GM13976 (cell line): Measurements from ENCODE around the gene DUSP16.

Experiments used
- DNase-seq: peaks from one replicate; pipeline ENCODE4 v3.0.0; 2012; ENCODE audit warnings: low spot score
- CTCF ChIP-seq: IDR thresholded peaks from 2 replicates; pipeline ENCODE4 v1.5.1; 2012; ENCODE audit warnings: borderline replicate concordance, mild to moderate bottlenecking; ENCODE audit not compliant: insufficient read depth; ENCODE audit errors: extremely low read depth, missing control alignments, control extremely low read depth
- in situ Hi-C: fragments of 300-500 bp; cut with MboI; formaldehyde crosslinking; loops from one replicate; pipeline ENCODE4 v1.12.0; 2022; ENCODE audit warnings: low sequenced_read_pairs, mixed read lengths, inconsistent platforms; ENCODE audit not compliant: unreplicated experiment

Gene DUSP16

DNA sequence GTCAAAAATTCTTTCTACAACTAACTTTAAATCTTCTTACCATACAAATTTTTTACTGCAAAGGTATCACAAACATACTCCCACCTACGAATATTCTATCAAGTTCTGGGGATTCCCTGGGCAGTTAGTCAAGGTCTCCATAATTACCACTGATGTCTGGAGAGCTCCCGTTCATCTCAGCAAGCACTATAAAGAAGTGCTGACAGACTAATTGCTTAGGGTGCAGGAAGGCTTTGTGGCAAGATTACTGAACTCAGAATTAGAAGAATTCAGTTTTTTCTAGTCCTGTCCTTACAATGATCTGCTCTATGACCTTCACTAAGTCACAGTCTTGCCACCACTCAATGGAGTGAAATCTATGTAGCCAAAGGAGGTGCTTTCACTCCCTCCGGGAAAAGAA, 61.5 kb downstream of the DUSP16 start:
- TF ChIP-seq CTCF: no peak
- in situ Hi-C loops: no loop called here
- DNase-seq: no peak

DNA sequence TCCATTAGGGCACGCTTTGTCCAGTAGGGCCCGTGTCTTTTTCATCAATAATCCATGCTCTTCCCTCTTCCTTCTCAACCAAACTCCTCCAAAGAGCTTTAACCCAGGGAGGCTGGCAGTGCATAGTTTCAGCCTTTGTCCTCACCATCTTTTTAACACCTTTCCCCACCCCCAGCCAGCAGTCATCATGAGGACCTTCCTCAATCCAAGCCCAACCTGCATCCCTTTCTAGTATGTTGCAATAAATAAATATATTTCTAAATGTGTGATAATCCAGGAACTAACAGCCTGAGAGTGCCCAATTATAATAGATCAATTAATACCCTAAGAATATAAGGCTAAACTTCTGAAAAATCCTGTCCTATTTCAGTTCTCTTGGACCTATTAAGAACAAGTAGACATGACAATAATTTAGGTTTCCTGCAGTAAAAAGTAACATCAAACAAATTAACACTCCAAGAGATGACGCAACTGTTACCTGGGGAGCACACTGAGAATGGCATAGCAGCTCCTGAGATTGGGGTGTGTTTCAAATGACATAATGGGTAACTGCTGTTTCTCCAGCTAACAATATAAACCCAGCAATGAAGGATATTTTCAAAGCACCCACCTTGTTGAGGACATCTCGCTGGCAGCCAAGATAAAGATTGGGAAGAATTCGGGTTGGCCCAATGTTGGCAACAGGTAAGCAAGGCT, 62.6 kb downstream of the DUSP16 start:
- in situ Hi-C loops: no loop called here
- no peak for TF ChIP-seq CTCF

DNA sequence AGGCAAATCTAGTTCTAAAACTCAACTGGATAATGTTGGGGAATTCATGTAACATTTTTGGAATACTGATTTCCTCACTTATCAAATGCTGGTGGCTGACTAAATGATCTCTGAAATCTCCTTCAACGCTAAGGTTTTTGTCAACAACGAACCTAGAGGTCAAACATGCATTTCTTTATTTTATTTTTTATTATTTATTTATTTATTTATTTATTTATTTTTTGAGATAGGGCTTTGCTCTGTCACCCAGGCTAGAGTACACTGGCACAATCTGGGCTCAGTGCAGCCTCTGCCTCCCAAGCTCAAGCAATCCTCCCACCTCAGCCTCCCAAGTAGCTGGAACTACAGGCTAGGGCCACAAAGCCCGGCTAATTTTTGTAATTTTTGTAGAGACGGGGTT, 64.5 kb downstream of the DUSP16 start:
- no peak for TF ChIP-seq CTCF
- no peak for DNase-seq
- in situ Hi-C loops: no loop called here

More for the DNA sequence above, 62.6 kb downstream of the DUSP16 start:
- DNase-seq: no peak

DNA sequence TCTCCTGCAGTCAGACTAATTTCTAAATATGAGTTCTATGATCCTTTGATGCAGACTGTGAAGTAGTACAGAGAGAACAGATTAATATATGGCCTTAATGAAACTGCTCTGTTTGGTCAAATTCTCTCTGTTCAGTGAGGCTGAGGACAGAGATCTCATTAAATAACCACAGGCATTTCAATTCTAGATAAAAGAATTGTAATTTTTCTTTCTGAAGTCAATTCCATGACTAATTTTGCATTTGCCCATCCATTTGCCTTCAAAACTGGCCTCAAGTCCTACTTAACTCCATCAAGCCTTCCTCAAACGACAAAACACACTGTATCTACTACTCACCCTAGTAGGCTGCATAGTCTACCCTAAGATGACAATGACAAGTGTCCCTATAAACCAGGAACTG, 67.1 kb downstream of the DUSP16 start:
- in situ Hi-C loops: no loop called here
- no peak for TF ChIP-seq CTCF

DNA sequence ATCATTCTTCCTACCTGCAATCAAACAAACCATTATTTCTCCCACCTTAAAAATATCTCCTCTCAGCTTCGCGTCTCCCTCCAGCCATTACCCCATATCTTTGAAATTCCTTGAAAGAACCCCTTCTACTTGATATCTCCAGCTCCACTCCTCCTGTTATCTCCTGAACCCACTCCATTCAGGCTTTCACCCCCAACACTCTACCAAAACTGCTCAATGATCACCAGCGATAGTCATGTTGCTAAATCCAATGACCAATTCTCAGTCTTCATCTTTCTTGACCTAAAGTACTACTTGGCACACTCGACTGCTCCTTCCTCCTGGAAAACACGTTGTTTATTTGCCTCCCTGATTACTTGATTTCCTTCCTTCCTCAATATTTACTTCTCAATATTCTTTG, 70.1 kb downstream of the DUSP16 start:
- in situ Hi-C loops: no loop called here
- TF ChIP-seq CTCF: no peak
- DNase-seq: no peak

More for the DNA sequence above, 67.1 kb downstream of the DUSP16 start:
- no peak for DNase-seq

DNA sequence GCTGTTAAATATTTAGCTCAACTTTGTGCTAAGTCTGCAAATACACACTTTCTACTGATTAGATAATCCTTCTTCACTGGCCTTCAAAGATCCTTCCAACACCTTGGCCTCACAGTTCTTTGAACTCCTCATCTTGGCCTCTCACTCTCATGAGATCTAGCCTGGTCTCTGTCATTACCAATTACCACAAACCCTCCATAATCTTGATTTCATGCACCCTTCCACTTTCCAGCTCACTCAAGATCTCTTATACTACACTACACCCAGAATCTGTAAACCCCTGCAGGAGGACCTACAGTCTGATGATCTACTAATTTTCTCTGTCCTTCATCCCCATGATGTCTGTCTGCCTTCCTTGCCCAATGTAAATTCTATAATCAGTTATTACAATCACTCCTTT, 71.1 kb downstream of the DUSP16 start:
- TF ChIP-seq CTCF: no peak
- DNase-seq: no peak
- in situ Hi-C loops: no loop called here
